Frontal cortex (tissue), 4 donors: ENCODE results near the gene EEF1A2. TPM values are rescaled to one million over a fixed set of nuclear protein-coding genes. Genes with fewer than 3 reads are reported as not detected.
"Not testable (repeated sequence)": the region's sequence is repeated elsewhere in the genome, so short reads cannot be mapped to it uniquely, and the experiment has no call there.

Source experiments
- DNase-seq, 2 donors: peaks; one replicate each; pipeline ENCODE4 v3.0.0; 2012; ENCODE audit warnings: low spot score in 2 of 2
- FAIRE-seq: peaks from 2 replicates; lab custom pipeline; 2012; peaks lifted over from hg19 to GRCh38; lab: Jason Lieb, UNC
- total RNA-seq: library from RNA; depleted of rRNA; stranded (reverse); fragments of >200 nt; gene quantifications from one replicate; pipeline ENCODE4 v1.2.3, GENCODE V29; 2014
- donor health status: control.
- donor health status: control.
- donor health status: control.

EEF1A2 gene
- total RNA-seq, 1 donor from 2014 or later = 179 TPM

DNA sequence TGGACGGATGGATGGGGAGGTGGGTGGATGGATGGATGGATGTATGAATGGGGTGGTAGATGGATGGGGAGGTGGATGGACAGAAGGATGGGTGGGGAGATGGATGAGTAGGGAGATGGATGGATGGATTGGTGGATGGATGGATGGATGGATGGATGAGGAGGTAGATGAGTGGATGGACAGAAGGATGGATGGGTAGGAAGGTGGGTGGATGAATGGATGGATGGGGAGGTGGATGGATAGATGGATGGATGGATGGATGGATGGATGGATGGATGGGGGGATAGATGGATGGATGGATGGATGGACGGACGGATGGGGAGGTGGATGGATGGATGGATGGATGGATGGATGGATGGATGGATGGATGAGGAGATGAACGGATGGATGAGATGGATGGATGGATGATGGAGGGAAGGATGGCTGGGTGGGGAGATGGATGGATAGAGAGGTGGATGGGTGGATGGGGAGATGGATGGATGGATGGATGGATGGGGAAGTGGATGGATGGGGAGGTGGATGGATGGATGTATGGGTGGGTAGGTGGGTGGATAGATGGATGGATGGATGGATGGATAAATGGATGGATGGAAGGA is 7.2 kb downstream of the EEF1A2 start:
- DNase-seq (no peak), FAIRE-seq (no peak)

DNA sequence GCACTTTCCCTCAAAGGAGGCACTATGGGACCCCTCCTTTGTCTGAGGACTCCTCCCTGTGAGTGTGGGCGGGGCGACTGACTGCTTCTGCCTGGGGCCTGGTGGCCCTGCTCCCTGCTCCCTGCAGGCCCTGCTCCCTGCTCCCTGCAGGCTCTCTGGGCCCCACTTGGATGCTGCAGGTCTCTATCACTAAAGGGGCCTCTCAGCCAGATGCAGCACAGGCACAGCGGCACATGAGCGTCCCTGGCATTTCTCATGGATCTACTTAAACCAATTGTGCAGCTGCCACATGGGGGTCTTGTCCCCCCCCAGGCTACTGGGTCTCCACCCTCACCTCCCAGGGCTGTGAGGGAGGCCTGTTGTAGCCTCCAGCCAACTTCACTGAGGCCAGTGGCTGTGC is 7.8 kb downstream of the EEF1A2 start:
- DNase-seq (no peak), FAIRE-seq (no peak)

DNA sequence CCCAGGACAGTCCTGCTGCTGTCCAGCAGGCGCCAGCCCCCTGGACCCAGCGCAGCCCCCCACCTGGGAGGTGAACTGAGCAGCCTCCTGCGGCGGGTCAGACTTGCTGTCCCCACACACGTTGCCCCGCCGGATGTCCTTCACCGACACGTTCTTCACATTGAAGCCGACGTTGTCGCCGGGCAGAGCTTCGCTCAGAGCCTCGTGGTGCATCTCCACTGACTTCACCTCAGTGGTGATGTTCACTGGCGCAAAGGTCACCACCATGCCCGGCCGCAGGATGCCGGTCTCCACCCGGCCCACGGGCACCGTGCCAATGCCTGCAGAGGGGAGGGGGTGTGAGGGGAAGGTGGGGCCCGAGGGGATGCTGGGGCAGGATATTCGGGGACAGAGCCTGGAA is 8.5 kb downstream of the EEF1A2 start:
- no peak for FAIRE-seq
- DNase-seq = no peak

DNA sequence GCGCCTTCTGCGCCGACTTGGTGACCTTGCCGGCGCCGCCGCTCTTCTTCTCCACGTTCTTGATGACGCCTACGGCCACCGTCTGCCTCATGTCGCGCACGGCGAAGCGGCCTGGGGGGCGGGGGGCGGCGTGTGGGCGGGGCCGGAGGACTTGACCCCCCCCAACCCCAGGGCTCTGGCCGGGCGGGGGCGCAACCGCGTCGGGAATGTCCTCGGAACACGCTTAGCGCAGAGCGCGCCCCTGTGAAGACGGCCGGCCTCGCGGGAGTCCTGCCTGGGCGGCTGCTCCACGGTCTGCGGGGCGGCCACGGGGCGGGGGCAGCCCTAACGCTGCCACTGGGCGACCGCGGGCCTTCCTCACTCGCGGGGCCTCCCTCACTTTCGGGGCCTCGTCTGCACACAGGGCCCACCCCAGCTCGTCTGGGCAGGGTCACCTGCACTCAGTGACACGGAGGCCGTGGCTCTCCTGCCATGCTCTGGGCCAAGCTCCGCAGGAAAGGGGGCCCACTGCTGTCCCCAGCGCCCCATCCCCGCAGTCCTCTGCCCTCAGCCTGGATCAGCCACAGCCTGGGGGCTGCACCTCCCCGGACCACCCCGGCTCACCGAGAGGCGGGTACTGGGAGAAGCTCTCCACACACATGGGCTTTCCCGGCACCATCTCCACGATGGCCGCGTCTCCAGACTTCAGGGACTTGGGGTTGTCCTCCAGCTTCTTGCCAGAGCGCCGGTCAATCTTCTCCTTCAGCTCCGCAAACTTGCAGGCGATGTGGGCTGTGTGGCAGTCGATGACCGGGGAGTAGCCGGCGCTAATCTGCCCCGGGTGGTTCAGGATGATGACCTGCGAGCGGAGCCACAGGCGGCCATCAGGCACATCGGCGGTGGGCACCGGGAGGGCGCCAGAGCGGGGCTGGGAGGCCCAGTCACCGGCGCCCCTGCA is 10.3 kb downstream of the EEF1A2 start:
- DNase-seq (no peak), FAIRE-seq (no peak)

DNA sequence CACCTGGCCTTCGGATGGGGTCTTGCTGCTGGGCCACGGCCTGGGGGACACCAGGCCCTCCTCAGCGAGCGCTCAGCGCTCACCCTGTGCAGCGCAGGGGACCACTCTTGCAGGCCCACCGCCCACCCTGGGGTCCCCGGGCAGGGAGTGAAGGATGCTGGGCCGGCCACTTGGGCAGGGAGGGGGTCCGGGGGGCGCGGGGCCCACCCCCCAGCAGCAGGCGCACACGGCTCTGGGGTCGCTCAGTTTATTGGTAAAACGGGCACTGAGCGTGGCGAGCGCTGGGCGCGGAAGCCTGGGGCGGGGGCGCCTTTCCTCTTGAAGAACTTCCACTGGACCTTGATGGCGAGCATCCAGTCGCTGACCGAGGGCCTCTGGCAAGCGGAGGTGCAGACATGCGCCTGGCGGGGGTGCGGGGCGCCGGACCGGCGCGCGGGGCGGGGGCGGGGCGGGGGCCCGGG is 11.1 kb downstream of the EEF1A2 start:
- DNase-seq (no peak), FAIRE-seq (no peak)

DNA sequence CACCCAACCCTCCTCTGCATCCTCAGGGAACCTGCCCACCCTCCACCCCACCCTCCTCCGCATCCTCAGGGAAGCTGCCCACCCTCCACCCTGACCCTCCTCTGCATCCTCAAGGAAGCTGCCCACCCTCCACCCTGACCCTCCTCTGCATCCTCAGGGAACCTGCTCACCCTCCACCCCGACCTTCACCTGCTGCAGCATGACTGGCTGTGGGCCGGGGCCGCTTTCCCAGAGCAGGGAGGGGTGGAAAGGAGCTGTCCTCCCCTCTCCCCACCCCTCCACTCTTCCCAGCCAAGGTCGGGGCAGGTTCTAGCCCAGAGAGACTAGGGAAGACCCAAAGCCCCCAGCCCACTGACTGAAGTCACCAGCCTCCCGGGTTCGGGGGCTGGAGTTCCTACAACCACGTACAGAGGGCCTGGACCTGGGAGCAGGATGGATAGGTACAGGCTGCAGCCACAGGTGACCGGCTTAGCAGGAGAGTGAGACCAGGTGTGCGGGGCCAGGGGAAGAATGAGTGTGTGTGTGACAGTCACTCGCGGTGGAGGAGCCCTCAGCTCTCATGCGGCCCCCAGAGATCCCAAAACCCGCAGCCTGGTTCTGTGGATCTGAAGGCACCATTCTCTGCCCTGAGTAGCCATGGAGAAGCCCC is 11.6 kb downstream of the EEF1A2 start:
- no peak for DNase-seq

DNA sequence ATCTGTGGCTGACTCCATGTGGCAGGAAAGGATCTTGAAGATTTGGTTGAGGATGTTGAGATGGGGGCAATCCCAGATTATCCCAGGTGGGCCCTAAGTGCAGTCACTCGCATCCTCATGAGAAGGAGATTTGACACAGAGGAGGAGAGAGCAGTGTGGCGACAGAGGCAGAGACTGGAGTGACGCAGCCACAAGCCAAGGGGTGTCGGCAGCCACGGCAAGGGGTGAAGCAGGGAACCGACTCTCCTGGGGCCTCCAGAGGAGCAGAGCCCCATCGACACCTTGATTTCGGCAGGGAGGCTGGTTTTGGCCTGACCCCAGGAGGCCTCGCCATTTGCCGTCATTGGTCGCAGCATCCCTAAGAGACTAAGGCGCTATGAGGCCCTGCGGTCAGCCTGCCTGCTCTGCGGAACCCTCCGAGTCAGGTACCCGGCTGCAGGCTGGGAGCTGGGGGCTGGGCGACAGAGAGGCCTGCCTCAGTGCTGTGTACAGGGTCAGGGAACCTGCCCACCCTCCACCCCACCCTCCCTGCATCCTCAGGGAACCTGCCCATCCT is 12.5 kb downstream of the EEF1A2 start:
- FAIRE-seq (no peak), DNase-seq (no peak)

More for the DNA sequence above, 11.6 kb downstream of the EEF1A2 start:
- FAIRE-seq = no peak

DNA sequence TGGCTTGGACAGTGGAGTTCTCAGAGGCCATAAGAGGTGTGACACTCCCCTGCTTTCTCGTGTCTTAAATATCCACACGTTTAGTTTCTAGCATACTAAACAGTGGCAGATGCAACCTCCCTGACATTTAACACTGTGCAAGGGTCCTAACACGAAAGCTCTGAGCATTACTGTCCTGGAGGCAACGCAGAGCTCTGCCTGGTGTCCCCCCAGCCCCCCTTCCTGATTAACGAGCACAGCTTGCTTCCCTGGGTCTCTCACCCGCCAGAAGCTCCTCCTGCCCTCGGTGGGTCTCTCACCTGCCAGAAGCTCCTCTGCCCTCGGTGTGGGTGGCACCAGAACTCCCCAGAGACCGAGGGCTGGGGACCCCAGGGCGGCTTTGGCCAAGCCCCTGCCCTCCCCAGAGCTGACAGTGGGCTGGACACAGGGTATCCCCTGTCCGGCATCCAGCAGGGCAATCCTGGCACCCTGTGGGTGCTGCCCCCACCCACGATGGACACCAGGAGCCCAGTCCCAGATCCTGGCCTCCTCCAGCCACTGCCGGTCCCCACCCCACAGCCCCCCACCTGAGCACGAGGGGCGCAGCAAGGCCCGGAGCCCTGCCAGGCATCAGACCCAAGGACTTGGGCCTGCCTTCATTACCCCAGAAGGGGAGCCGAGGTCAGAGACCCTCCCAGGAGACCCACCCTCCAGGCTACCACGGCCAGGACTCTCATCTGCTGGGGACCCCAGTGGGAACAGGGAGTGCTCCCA is 14.1 kb downstream of the EEF1A2 start:
- FAIRE-seq = no peak
- no peak for DNase-seq

DNA sequence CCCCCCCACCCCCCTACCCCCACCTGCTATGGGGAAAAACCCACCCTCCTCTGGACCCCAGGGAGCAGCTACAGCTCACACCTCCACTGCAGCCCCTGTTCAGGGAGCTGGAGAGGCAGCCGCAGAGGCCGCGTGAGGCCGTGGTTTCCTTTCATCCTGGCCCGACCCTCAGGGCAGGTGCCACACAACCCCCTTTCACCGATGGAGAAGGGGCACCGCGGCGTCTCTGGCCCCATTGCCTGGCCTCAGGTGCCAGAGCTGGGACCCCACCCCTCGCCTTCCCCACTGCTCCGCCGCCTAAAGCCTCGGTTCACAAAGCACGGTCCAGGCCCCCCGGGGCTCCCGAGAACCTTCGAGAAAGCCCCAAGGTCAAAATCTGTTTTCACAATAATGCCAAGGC is 14.6 kb downstream of the EEF1A2 start:
- DNase-seq (no peak), FAIRE-seq (no peak)

DNA sequence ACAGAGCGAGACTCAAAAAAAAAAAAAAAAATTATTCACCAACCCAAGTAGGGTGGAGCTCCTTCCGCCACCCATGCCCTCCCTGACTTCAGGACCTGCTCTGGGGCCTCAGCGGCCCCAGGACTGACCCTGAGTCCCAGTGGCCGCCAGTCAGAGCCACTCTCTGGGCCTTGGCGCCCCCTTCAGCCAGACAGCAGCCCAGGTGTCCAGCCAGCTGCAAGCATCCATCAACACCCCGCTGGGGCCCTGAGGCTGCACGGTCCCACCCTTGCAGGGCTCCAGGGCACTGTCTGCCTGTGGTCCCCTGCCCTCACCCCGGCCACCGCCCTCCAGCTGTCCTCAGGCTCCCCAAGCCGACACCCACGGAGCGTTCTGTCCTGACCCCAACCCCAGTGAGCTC is 15.0 kb downstream of the EEF1A2 start:
- FAIRE-seq (no peak), DNase-seq (no peak)

DNA sequence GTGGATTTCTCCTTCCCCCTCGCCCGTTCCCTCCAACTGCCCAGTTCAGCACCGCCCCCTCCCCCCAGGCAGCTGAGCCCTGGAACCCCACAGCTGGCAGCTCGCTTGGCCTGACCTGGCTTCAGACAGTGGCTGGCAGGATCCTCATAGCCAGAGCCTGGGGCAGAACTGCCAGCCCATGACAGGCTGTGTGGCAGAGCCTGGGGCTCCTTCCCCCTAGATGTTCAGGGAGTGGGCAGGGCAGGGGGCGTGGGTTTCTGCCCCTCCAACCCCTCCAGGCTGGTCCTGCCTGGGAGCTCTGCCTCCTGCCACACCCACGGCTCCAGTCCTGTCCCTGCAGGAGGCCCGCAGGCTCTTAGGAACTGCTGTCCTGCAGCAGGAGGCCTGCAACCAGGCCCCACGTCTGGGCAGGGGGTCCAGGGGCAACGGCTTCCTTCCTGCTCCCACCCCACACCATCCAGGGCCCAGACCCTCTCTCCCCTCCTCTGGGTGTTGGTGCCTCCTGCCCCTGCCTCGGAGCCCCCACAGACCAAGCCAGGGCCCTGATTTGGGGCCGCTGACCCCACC is 16.8 kb downstream of the EEF1A2 start:
- FAIRE-seq (no peak), DNase-seq (no peak)

DNA sequence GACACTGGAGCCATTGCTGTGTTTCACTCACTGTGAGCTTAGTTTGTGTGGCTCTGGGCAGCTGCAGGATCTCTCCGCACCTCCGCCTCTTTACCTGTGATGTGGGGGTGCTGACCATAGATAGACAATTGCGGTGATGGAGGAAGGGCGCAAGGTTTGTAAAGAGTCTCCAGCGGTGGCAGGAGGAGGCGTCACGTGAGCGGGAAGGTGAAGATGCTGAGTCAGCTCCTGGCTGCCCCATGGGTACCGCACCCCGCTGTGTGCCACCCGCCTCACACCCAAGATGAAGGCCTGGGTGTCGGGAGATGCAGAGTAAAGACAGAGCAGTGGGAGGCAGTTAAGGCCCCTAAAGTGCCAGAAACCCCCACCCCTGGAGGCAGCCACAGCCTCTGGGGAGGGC is 17.4 kb downstream of the EEF1A2 start:
- no peak for FAIRE-seq
- no peak for DNase-seq

DNA sequence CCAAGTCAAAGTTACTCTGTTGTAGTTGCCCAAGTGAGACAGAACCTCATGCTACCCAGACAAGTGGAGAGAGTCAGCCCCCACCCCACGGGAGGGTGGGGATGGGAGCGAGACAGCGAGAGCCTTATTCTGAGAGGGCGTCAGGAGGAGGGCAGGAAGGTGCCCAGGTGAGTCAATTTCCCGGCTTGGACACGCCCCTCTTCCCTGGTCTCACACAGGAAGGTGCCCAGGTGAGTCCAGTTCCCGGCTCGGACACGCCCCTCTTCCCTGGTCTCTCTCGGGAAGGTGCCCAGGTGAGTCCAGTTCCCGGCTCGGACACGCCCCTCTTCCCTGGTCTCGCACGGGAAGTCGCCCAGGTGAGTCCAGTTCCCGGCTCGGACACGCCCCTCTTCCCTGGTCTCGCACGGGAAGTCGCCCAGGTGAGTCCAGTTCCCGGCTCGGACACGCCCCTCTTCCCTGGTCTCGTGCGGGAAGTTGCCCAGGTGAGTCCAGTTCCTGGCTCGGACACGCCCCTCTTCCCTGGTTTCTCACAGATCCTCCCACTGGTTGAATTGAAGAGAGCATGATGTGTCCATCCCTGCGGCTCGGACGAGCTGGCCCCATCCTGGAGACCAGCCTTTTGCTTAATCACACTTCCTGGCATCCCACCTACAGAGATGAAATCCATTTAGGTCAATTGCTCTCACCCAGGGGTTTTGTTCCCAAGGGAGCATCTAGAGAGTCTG is 19.0 kb downstream of the EEF1A2 start:
- not testable (repeated sequence) for FAIRE-seq, DNase-seq

DNA sequence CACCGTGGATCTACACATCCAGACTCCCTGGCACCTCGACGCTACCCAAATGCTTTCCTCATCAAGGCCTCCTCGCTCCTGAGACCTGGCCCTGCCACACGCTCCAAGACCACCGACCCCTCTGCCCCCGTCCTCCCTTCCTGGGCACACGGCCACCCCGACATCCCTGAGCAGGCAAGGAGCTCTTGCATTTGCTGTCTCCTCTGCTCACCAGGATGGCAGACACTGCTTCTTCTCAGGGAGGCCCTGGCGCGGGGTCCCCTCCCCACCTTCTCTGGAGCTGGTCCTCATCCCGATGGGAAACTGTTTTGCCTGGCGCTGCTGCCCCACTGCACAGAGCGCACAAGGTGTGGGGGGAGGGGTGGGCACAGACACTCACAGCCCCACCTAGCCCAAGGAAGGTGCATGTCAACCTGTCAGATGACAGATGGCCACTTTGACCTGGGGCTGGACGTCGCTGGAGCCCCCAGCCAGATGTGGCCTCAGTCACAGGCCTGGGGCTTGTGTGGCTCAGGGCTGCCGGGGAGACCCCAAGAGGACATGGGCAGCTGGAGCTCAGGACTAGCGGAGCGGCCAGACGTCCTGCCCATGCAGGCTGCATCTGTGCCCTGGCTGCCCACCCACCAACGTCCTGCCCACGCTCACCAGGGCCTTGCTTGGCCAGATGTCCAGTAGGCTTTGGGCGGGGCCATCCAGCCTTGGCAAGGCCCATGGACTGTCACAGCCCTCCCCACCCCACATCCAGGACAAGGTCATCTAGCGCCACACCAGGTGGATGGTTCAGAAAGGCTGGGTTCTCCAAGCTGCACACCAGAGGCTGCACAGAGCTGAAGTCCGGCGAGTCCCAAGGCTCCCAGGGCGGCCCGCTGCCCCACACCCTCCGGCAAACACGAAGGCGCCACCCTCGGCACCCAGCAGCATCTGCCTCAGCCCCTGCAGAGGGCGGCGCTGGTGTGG is 20.3 kb downstream of the EEF1A2 start:
- DNase-seq (no peak), FAIRE-seq (no peak)

DNA sequence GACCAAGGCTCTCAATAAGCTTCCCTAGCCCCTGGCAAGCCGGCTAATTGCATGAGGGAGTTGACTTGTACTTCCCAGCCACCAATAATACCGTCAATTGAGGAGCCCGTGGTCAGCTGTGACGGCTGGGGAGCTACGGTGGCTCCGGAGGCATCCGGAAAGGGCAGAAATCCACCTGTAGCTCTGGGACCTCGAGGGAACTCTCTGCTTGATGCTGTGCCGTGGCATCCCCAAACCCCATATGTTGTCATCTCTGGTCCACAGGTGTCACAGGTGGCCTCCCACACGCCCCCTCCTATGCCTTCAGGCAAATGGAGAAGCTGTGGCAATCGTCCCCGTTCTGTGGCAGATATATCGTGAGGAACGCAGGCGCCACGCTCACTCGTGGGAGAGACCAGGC is 20.9 kb downstream of the EEF1A2 start:
- DNase-seq = no peak
- no peak for FAIRE-seq

DNA sequence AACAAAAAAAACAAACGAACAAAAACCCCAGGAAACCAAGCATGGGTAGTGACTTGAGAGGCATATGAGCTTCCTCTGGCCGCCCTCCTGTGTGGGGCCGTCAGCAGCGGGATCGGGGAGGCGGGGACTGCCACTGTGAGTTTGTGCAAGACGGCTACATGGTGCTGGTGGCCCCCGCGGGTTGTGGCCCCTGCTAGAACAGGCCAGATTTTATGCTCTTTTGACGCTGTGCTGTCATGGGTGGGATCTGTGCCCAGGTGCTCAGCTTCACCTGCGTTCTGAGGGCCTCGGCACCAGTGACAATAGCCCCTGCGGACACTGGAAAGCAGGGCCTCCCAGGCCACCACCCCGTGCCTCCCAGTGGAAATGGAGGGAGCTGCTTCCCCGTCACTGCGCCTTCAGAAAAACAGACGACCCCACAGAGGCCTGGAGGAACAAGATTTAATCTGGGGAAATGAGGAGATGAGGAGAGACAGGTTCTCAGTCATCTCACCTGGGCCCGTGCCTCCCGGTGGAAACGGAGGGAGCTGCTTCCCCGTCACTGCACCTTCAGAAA is 21.7 kb downstream of the EEF1A2 start:
- FAIRE-seq (no peak), DNase-seq (no peak)

DNA sequence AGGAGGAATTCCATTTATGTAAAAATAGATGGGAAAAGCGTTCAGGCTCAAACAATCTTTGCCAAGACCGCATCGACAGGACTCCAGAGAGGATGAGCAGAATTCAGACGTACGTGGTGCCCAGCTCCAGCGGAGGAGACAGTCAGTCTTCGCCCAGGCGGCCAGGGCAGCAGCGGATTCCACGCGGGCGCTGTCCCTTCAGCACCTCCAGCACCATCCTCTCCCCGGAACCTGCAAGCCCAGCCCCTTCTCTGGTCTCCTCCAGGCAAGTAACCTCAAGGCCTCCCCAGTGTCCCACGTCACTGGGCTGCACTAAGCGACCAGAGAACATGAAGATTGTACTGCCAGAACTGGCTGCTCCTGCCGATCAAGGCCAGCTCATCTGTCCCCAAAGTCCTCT is 23.7 kb downstream of the EEF1A2 start:
- FAIRE-seq = no peak
- no peak for DNase-seq
